GM13977 (cell line): ENCODE measurements around the gene OPCML.

Experiments
- DNase-seq: peaks from one replicate; pipeline ENCODE4 v3.0.0; 2012; ENCODE audit warnings: low spot score
- in situ Hi-C: fragments of 300-500 bp; cut with MboI; formaldehyde crosslinking; loops from one replicate; pipeline ENCODE4 v1.12.0; 2022; ENCODE audit warnings: low sequenced_read_pairs, low pct_unique_long_range_greater_than_20kb, mixed read lengths, inconsistent platforms; ENCODE audit not compliant: unreplicated experiment
- TF ChIP-seq, protein P1 (sequence below): IDR thresholded peaks from 2 replicates; pipeline ENCODE4 v1.5.1; 2012; ENCODE audit warnings: mild to moderate bottlenecking, control low read depth; ENCODE audit not compliant: insufficient read depth; ENCODE audit errors: extremely low read depth, missing control alignments

Gene OPCML

DNA sequence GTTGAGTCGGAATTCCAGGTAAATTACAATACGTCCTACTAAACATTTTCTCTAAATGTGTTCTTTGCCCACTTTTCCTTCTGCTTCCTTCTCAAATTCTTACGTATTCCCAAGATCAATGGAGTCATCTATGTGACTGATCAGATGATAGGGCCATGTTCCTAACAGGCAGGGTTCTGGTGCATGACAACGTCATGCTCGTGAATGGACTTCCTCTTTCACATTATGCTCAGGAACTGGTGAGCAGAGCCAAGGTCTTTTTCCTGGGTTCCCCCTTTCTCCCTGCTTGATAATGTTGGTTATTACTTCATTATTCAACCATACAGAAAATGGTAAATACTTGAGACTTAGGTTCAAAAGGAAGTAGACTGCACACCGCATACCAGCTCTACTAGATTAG, 789.4 kb downstream of the OPCML start:
- DNase-seq, result no peak
- TF ChIP-seq, protein P1, sequence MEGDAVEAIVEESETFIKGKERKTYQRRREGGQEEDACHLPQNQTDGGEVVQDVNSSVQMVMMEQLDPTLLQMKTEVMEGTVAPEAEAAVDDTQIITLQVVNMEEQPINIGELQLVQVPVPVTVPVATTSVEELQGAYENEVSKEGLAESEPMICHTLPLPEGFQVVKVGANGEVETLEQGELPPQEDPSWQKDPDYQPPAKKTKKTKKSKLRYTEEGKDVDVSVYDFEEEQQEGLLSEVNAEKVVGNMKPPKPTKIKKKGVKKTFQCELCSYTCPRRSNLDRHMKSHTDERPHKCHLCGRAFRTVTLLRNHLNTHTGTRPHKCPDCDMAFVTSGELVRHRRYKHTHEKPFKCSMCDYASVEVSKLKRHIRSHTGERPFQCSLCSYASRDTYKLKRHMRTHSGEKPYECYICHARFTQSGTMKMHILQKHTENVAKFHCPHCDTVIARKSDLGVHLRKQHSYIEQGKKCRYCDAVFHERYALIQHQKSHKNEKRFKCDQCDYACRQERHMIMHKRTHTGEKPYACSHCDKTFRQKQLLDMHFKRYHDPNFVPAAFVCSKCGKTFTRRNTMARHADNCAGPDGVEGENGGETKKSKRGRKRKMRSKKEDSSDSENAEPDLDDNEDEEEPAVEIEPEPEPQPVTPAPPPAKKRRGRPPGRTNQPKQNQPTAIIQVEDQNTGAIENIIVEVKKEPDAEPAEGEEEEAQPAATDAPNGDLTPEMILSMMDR, result no peak
- in situ Hi-C loops, result no loop called here

- in situ Hi-C loops, result no loop called here
- TF ChIP-seq, protein P1, result no peak
- DNase-seq, result no peak
Observed at GRCh38 chr11:132734217-132734616, 798.1 kb downstream of the OPCML start.

- DNase-seq, result no peak
- in situ Hi-C loops, result no loop called here
- TF ChIP-seq, protein P1, result no peak
Observed at GRCh38 chr11:132728026-132728425, 804.3 kb downstream of the OPCML start.

GRCh38 chr11:132721526-132721925, 810.8 kb downstream of the OPCML start:
- no peak for DNase-seq
- in situ Hi-C loops, result no loop called here
- TF ChIP-seq, protein P1, result no peak

- in situ Hi-C loops, result no loop called here
- no peak for DNase-seq
- TF ChIP-seq, protein P1, result no peak
Observed at GRCh38 chr11:132719684-132720083, 812.6 kb downstream of the OPCML start.

DNA sequence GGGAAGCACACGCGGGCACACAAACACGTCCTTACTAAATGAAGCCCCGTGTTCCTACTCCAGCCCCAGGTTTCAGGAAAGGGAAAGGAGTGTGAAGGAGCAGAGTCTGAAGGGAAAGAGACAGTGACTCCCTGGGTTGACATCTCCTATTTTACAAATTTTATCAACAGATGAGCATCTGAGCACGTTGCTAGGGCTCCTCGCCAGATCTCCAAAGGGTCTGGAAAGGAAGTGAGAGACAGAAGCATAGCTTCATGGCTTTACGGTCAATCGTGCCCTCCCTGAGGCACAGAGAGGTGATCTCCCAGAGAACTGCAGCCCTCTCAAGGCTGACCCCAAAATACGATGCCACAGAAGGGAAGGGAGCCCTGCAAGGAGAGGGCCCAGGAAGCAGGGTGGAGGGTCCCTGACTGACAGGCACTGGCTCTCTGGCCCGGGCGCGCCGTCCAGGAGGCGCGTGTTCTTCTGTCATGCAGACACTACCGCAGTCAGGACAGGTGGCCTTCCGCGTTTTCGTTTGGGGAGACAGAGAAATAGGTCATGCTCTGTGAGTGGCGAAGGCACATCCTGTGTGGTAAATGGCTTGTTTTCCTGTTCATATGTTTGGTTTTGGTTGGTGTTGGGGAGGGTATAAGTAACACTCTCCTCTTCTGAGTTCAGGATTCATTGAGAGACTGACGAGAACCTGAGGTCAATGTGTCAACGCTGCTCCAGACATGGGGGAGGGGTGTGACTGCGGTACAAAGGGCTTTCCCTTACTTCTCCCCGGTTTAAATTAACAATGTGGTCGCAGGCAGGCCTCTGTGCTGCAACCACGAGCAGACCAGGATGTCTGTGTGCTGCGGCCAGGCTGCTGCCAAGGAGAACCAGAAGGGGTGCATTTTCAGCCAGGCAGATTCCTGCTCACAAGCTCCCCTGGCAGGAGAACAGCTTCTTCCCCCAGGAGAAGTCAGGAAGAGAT, 813.3 kb downstream of the OPCML start:
- TF ChIP-seq, protein P1, result no peak
- no peak for DNase-seq
- in situ Hi-C loops, result no loop called here
